GM23338 (cell line): ENCODE data around the gene GDI2. TPM values are rescaled to one million over a fixed set of nuclear protein-coding genes. Genes with fewer than 3 reads are reported as not detected.
"Not testable (repeated sequence)": the region's sequence is repeated elsewhere in the genome, so short reads cannot be mapped to it uniquely, and the experiment has no call there.

Experiments used
- ATAC-seq: fragments of 200-7000 bp; cut with Tn5 transposase; 3 replicates; pipeline ENCODE4 v1.9.1; 2020
- DNase-seq: peaks from one replicate; pipeline ENCODE4 v3.0.0-alpha.2; 2015; ENCODE audit warnings: low spot score
- H2AFZ ChIP-seq: fragments of 200-600 bp; sonication (generic); 2 replicates; pipeline ENCODE4 v1.8.0; 2016; ENCODE audit warnings: antibody characterized with exemption, mild to moderate bottlenecking, moderate library complexity
- H3F3A ChIP-seq: fragments of 200-600 bp; sonication (generic); replicated peaks from 2 replicates; pipeline ENCODE4 v1.8.0; 2017; ENCODE audit warnings: antibody characterized with exemption, mixed run types, low read depth
- H3K27ac ChIP-seq: fragments of 200-600 bp; sonication (generic); 2 replicates; pipeline ENCODE4 v1.6.1; 2016; ENCODE audit warnings: low read depth
- H3K27me3 ChIP-seq: fragments of 200-600 bp; sonication (generic); 2 replicates; pipeline ENCODE4 v1.8.0; 2016; ENCODE audit warnings: mild to moderate bottlenecking, mixed run types, moderate library complexity; ENCODE audit not compliant: insufficient read depth
- H3K36me3 ChIP-seq: fragments of 200-600 bp; sonication (generic); 2 replicates; pipeline ENCODE4 v1.8.0; 2016; ENCODE audit warnings: mild to moderate bottlenecking; ENCODE audit not compliant: insufficient read depth
- H3K4me1 ChIP-seq: fragments of 200-600 bp; sonication (generic); 2 replicates; pipeline ENCODE4 v1.8.0; 2016; ENCODE audit warnings: mild to moderate bottlenecking, moderate library complexity; ENCODE audit not compliant: insufficient read depth
- H3K4me2 ChIP-seq: fragments of 200-600 bp; sonication (generic); 2 replicates; pipeline ENCODE4 v1.7.1; 2017; ENCODE audit warnings: mixed run types
- H3K4me3 ChIP-seq: fragments of 200-600 bp; sonication (generic); 2 replicates; pipeline ENCODE4 v1.6.1; 2016; ENCODE audit warnings: mixed run types
- H3K79me2 ChIP-seq: fragments of 200-600 bp; sonication (generic); replicated peaks from 2 replicates; pipeline ENCODE4 v1.8.0; 2017; ENCODE audit warnings: mild to moderate bottlenecking; ENCODE audit not compliant: insufficient read depth
- H3K9me2 ChIP-seq: fragments of 200-600 bp; sonication (generic); 2 replicates; pipeline ENCODE4 v1.8.0; 2017; ENCODE audit not compliant: insufficient read depth
- H4K20me1 ChIP-seq: fragments of 200-600 bp; sonication (generic); replicated peaks from 2 replicates; pipeline ENCODE4 v1.8.0; 2017; ENCODE audit warnings: mild to moderate bottlenecking; ENCODE audit not compliant: insufficient read depth
- H3K27ac Mint-ChIP-seq: 2 replicates; pipeline ENCODE4 v1.8.0; 2020; ENCODE audit warnings: inconsistent platforms, mild to moderate bottlenecking, moderate library complexity, mixed read lengths
- H3K27me3 Mint-ChIP-seq: 3 replicates; pipeline ENCODE4 v1.8.0; 2022; ENCODE audit warnings: low read depth, mild to moderate bottlenecking, moderate library complexity, mixed read lengths, inconsistent platforms; ENCODE audit not compliant: insufficient read depth, poor library complexity
- H3K36me3 Mint-ChIP-seq: 3 replicates; pipeline ENCODE4 v1.8.0; 2021; ENCODE audit warnings: low read depth, mild to moderate bottlenecking, inconsistent platforms, moderate library complexity, mixed read lengths
- H3K4me1 Mint-ChIP-seq: 3 replicates; pipeline ENCODE4 v1.8.0; 2020; ENCODE audit warnings: mild to moderate bottlenecking, inconsistent platforms, mixed read lengths
- H3K4me3 Mint-ChIP-seq: 3 replicates; pipeline ENCODE4 v1.8.0; 2021; ENCODE audit warnings: moderate library complexity, mild to moderate bottlenecking, inconsistent platforms, mixed read lengths
- H3K9me3 Mint-ChIP-seq: 3 replicates; pipeline ENCODE4 v1.8.0; 2020; ENCODE audit warnings: moderate library complexity, mild to moderate bottlenecking, inconsistent platforms, mixed read lengths
- CREB1 ChIP-seq: fragments of 250-450 bp; sonication (Bioruptor Pico); IDR thresholded peaks from 2 replicates; pipeline ENCODE4 v1.5.0; 2020; ENCODE audit warnings: low read depth, mild to moderate bottlenecking, moderate library complexity
- EZH2 ChIP-seq: fragments of 200-600 bp; sonication (generic); IDR thresholded peaks from one replicate; pipeline ENCODE4 v1.8.0; 2017; ENCODE audit warnings: antibody characterized with exemption, mild to moderate bottlenecking, low read depth; ENCODE audit not compliant: unreplicated experiment
- EZH2phosphoT487 ChIP-seq: fragments of 200-600 bp; sonication (generic); IDR thresholded peaks from one replicate; pipeline ENCODE4 v1.8.1; 2018; ENCODE audit warnings: antibody characterized with exemption; ENCODE audit not compliant: unreplicated experiment
- JUNB ChIP-seq: IDR thresholded peaks from one replicate; pipeline ENCODE4 v1.6.1; 2016; ENCODE audit warnings: antibody characterized with exemption; ENCODE audit not compliant: unreplicated experiment
- REST ChIP-seq: IDR thresholded peaks from one replicate; pipeline ENCODE4 v1.6.1; 2018; ENCODE audit warnings: antibody characterized with exemption; ENCODE audit not compliant: unreplicated experiment
- polyA plus RNA-seq: library from polyadenylated mRNA; unstranded; fragments of >200 nt; fragmentation: Nextera tagmentation; extraction: Ambion mirVana; gene quantifications from 2 replicates; pipeline ENCODE4 v1.2.1, GENCODE V29; 2016
- total RNA-seq: library from RNA; depleted of rRNA; stranded (reverse); fragments of >200 nt; shearing (Covaris generic); gene quantifications from 2 replicates; pipeline ENCODE4 v1.2.3, GENCODE V29; 2014

The GDI2 gene
- total and polyA plus RNA-seq, 2 experiments from 2014 or later = 269 to 505 TPM

- TF ChIP-seq REST (no peak), CREB1 (CRISPR knock-in tag) (no peak)
Measured at GRCh38 chr10:5840314-5841307, 27.4 kb upstream of the GDI2 start (continued).

- H3K79me2 ChIP-seq, ATAC-seq, H3K27ac ChIP-seq, DNase-seq, H3K9me2 ChIP-seq, H3K4me1 Mint-ChIP-seq, H3K27me3 ChIP-seq, H4K20me1 ChIP-seq, H3K27me3 Mint-ChIP-seq, H3K4me3 ChIP-seq, H3K4me3 Mint-ChIP-seq, H3K36me3 Mint-ChIP-seq, H2AFZ ChIP-seq, H3K4me2 ChIP-seq, H3F3A ChIP-seq, H3K36me3 ChIP-seq, H3K27ac Mint-ChIP-seq, H3K4me1 ChIP-seq, H3K9me3 Mint-ChIP-seq: not testable (repeated sequence)
Measured at GRCh38 chr10:5836181-5836580, 22.9 kb upstream of the GDI2 start.

GRCh38 chr10:5835446-5836095 lies 22.3 kb upstream of the GDI2 start:
- Histone ChIP-seq H3K27ac (no peak overlapping the region), H3K4me2 (no peak overlapping the region), H3K9me2 (no peaks in the 10 kb centered on the region), H3K4me3 (no peak overlapping the region), H3K79me2 (no peaks in the 10 kb centered on the region), H3K4me1 (no peaks in the 10 kb centered on the region), H3K27me3 (no peaks in the 10 kb centered on the region), H2AFZ (0 out of 2 replicates have a peak overlapping the region, but pooled peaks have one; percentile 43), H3K36me3 (no peaks in the 10 kb centered on the region), H4K20me1 (no peaks in the 10 kb centered on the region), H3F3A (no peaks in the 10 kb centered on the region)
- DNase-seq = no peak
- TF ChIP-seq CREB1 (CRISPR knock-in tag) (no peak), EZH2phosphoT487 (no peak), EZH2 (no peak), JUNB (no peak)
- no peak overlapping the region for H3K4me3 Mint-ChIP-seq
- H3K9me3 Mint-ChIP-seq = no peaks in the 10 kb centered on the region
- H3K36me3 Mint-ChIP-seq = no peaks in the 10 kb centered on the region
- ATAC-seq = no peak
- peaks cover 3% of the 10 kb centered on the region for H3K27me3 Mint-ChIP-seq
- H3K27ac Mint-ChIP-seq = no peak overlapping the region
- H3K4me1 Mint-ChIP-seq = no peaks in the 10 kb centered on the region
